Suppressor macrophage treated with lipopolysaccharide for 1 hour (primary cell): Measurements from ENCODE around the gene FCGR1A.
"Not testable (repeated sequence)": the region's sequence is repeated elsewhere in the genome, so short reads cannot be mapped to it uniquely, and the experiment has no call there.

Experiments
- DNase-seq, 3 donors: peaks; one replicate each; pipeline ENCODE4 v3.0.0-alpha.2; 2020 to 2022

FCGR1A gene

GRCh38 chr1:149778313-149778712, 4.2 kb upstream of the FCGR1A start:
- DNase-seq, result not testable (repeated sequence)

DNA sequence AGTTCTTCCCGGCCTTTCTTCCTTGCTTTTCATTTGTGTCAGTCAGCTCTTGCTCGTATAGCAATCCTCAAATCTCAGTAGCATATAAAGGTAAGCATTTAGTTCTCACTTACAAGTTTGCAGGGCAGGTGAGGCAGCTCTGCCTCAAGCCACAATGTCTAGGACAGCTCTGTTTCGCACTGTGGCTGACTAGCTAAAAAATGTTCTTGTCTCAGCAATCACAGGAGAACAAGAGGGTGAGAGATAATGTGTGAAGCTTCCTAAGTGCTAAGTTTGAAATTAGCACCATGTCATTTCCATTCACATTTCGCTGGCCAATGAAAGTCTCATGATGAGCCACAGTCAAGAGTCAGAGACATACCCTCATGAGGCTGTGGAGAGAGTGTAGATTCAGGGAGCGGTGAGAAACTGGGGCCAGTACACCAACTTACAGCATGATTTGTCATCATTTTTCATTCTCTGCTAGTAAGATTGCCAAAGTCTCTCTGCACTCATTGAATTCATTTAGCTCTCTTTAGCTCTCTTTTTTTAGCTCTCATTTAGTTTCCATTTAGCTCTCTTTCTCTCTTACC, 995 bp upstream of the FCGR1A start:
- DNase-seq, result peak; percentile 39 to 77 (median 62)

DNA sequence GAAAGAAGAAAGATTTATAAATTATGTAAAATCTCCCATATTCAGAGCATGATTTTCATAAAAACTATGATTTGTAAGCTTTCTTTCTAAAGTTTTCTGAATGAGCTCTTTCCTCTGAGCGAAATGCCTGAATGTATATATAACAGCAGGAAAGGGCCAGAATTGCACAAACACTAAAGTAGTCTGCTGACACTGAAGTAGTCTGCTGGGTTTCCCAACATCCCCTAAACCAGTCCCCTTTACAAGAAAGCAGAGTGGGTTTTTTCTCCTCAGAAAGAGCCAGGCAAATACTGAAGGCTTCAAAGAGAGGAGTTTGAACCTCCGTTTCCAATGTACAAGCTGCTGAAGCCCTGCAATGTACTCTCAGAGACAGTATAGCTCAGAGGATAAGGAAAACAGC, 795 bp downstream of the FCGR1A start:
- not testable (repeated sequence) for DNase-seq

DNA sequence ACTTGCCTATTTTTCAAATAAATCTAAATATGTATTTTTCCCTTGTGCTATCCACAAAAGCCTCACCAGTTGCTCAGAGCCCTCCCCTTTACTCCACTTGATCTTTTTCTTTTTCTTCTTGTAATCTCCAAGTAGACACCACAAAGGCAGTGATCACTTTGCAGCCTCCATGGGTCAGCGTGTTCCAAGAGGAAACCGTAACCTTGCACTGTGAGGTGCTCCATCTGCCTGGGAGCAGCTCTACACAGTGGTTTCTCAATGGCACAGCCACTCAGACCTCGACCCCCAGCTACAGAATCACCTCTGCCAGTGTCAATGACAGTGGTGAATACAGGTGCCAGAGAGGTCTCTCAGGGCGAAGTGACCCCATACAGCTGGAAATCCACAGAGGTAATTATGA, 1.4 kb downstream of the FCGR1A start:
- not testable (repeated sequence) for DNase-seq

DNA sequence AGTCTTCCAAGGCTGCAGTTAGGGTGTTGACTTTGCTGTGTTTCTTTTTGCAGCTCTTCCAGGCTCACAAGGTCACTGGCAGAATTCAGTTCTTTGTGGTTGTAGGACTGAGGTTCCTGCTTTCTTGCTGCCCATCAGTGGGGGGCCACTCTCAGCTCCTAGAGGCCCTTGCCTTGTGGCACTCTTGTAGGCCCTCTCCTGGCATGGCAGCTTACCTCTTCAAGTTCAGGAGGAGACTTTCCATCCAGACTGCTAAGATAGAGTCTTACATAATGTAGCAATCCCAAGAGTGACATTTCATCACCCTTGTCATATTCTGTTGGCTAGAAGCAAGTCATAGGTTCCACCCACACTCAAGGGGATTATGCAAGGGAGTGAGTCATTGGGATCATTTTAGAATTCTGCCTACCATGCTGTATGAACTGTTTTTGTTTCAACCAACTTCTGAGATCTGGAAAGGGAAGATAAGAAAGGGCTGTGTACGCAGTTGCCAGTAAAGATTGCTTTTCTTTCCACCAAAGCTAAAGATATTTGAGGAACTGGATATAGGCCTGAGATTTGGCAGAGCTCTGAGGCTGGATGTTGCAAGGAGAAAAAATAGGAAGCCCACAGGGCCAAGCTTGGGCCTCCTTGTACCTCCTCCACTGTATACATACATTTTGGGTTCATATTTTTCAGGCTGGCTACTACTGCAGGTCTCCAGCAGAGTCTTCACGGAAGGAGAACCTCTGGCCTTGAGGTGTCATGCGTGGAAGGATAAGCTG, 5.4 kb downstream of the FCGR1A start:
- DNase-seq, result not testable (repeated sequence)

- DNase-seq, result peak in 2 of 3 donors; percentile 55 to 62
Measured at GRCh38 chr1:149792502-149792901, 10.0 kb downstream of the FCGR1A start.

DNA sequence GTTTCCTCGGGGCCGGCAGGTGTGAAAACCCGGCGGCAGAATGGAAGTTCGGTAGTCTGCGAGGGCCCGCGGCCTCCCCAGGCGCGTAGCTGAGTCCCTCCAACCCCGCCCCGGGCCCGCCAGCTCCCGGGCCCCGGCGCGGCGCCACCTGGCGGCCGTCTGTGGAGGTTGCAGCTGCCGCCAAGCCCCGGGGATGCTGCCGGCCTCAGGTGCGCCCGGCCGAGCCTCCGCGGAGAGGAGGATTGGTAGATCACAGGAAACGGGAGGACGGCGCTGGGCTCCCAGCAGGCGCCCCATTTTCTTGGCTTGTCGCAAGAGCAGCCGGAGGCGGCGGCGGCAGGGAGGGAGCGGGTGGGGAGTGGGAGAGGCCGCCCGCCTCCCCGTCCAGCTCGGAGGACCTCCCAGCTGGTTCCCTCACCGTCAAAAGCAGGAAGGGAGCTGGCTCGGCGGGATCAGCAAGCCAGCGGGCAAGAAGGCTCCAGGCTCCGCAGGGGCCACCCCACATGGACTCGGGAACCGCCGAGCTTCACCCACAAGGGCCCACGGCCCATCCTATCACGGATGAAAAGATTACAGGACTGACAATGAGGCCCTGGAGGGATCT, 10.5 kb downstream of the FCGR1A start:
- peak; percentile 27 to 84 (median 75) for DNase-seq

GRCh38 chr1:149793885-149794284, 11.4 kb downstream of the FCGR1A start:
- DNase-seq, result not testable (repeated sequence)

DNA sequence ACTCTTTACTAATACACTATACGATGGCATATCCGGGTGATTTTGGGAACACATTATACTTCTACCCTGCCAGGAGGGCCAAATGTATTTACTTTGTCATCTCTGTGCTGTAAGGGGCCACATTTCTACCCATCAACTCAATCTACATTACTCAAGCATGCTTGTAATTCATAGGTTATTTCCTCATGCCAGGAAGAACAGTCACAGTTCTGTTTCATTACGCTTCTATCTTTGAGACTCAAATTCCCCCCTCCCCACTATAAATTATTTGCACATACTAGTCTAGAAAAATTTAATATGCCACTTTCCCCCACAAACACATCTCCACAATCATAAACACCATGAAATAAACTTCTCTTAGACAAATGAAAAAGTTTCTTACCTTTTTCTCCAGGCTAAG, 19.1 kb downstream of the FCGR1A start:
- not testable (repeated sequence) for DNase-seq

GRCh38 chr1:149804417-149805080, 22.1 kb downstream of the FCGR1A start:
- DNase-seq, result not testable (repeated sequence)

GRCh38 chr1:149810697-149811405, 28.4 kb downstream of the FCGR1A start:
- DNase-seq, result not testable (repeated sequence)

- peak in 2 of 3 donors; percentile 5 to 16 for DNase-seq
Measured at GRCh38 chr1:149811514-149811889, 29.0 kb downstream of the FCGR1A start.

DNA sequence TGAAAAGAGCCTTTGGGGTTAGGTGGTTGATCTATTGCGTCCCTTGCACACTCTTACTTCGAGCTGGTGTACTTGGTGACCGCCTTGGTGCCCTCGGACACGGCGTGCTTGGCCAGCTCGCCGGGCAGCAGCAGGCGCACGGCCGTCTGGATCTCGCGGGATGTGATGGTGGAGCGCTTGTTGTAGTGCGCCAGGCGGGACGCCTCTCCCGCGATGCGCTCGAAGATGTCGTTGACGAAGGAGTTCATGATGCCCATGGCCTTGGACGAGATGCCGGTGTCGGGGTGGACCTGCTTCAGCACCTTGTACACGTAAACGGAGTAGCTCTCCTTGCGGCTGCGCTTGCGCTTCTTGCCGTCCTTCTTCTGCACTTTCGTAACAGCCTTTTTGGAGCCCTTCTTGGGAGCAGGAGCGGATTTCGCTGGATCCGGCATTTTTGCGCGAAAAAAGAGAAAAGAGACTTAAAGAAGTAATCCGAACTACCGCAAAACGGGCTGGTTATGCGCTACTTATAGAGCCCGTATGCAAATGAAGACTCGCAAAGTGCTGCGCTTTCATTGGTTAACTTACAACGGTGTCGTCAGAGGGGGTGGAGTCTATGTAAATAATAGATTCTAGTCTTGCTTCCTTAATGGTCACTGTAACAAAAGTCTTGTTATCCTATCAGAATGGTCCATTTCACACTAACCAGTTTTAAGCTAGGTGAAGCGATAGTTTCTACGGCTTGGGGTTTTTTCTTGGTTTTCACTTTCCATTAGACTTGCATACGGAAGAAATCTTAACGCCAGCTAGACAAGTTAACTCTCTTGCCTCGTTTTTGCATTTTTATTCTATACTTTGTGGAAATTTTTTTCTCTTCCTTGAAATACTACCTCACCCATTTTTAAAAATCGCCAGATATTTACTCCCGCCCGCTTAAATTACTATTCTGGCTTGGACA, 29.7 kb downstream of the FCGR1A start:
- DNase-seq, result peak; percentile 87 to 95 (median 93)

- peak; percentile 52 to 70 (median 65) for DNase-seq
Measured at GRCh38 chr1:149812893-149813801, 30.7 kb downstream of the FCGR1A start.

- not testable (repeated sequence) for DNase-seq
Measured at GRCh38 chr1:149820387-149820786, 37.9 kb downstream of the FCGR1A start.

GRCh38 chr1:149826555-149826954, 44.1 kb downstream of the FCGR1A start:
- DNase-seq, result not testable (repeated sequence)

GRCh38 chr1:149831764-149832315, 49.3 kb downstream of the FCGR1A start:
- DNase-seq, result not testable (repeated sequence)

DNA sequence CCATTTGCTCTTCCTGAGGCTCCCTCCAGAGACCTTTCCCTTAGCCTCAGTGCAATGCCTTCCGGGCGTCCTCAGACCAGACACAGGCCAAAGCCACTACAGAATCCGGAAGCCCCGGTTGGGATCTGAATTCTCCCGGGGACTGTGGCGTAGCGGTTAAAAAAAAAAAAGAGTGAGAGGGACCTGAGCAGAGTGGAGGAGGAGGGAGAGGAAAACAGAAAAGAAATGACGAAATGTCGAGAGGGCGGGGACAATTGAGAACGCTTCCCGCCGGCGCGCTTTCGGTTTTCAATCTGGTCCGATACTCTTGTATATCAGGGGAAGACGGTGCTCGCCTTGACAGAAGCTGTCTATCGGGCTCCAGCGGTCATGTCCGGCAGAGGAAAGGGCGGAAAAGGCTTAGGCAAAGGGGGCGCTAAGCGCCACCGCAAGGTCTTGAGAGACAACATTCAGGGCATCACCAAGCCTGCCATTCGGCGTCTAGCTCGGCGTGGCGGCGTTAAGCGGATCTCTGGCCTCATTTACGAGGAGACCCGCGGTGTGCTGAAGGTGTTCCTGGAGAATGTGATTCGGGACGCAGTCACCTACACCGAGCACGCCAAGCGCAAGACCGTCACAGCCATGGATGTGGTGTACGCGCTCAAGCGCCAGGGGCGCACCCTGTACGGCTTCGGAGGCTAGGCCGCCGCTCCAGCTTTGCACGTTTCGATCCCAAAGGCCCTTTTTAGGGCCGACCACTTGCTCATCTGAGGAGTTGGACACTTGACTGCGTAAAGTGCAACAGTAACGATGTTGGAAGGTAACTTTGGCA, 50.0 kb downstream of the FCGR1A start:
- DNase-seq, result not testable (repeated sequence)

DNA sequence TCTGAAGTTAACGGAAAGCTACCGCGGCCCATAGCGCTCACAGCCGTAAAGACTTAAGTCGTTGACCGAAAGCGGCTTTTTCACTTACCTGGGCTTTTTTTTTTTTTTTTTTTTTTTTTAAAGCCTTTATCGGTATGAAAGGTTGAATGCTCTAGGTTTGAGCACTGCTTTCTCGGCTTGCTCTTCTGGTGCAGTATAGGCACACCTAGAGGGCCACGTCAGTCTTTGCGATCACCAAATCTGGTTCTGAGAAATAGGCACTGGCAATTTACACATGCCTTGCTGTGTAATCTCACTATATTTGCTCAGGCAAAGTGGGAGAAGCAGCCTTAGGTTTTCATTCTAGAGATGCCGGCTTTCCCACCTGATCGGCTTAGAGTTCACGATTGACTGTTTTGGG, 50.6 kb downstream of the FCGR1A start:
- not testable (repeated sequence) for DNase-seq
